ENCODE results near the gene PSMD6.

- TF ChIP-seq, protein P1, sequence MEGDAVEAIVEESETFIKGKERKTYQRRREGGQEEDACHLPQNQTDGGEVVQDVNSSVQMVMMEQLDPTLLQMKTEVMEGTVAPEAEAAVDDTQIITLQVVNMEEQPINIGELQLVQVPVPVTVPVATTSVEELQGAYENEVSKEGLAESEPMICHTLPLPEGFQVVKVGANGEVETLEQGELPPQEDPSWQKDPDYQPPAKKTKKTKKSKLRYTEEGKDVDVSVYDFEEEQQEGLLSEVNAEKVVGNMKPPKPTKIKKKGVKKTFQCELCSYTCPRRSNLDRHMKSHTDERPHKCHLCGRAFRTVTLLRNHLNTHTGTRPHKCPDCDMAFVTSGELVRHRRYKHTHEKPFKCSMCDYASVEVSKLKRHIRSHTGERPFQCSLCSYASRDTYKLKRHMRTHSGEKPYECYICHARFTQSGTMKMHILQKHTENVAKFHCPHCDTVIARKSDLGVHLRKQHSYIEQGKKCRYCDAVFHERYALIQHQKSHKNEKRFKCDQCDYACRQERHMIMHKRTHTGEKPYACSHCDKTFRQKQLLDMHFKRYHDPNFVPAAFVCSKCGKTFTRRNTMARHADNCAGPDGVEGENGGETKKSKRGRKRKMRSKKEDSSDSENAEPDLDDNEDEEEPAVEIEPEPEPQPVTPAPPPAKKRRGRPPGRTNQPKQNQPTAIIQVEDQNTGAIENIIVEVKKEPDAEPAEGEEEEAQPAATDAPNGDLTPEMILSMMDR (IDR thresholded peaks at IDR 0.05): no peak
- no peak for TF ChIP-seq ZFX (IDR thresholded peaks at IDR 0.05; ENCODE audit: borderline replicate concordance)
Observed at GRCh38 chr3:64002233-64002632, 21.1 kb downstream of the PSMD6 start.

Data from 22Rv1 (cell line).